ENCODE results near the gene ARHGEF17.

The ARHGEF17 gene

GRCh38 chr11:73315293-73316020 is 7.4 kb downstream of the ARHGEF17 start:
- Histone ChIP-seq H3K36me3 (ENCODE audit: insufficient read depth, insufficient read length, low read length) (peaks cover 66% of the 10 kb centered on the region), H3K4me1 (ENCODE audit: insufficient read depth, insufficient read length) (peaks cover 34% of the 10 kb centered on the region), H3K27me3 (ENCODE audit: insufficient read depth, insufficient read length) (peaks cover 5% of the 10 kb centered on the region), H3K9ac (ENCODE audit: insufficient read length, low read depth) (peak overlapping the region; percentile 21), H3K9me3 (ENCODE audit: insufficient read depth, low read length) (no peaks in the 10 kb centered on the region), H3K4me3 (ENCODE audit: insufficient read length, low read depth) (no peak overlapping the region)
- no peak for TF ChIP-seq ZNF274 (IDR thresholded peaks at IDR 0.05; ENCODE audit: low read depth, low read length)
- no peak for TF ChIP-seq YY1 (IDR thresholded peaks at IDR 0.05; ENCODE audit: insufficient read depth, insufficient read length)
- no peak for TF ChIP-seq SUZ12 (IDR thresholded peaks at IDR 0.05; ENCODE audit: extremely low read depth, insufficient read depth, insufficient read length)
- DNase-seq (ENCODE audit: low read depth, low spot score) = no peak

GRCh38 chr11:73316422-73316821 is 8.3 kb downstream of the ARHGEF17 start:
- no peak overlapping the region for H3K9ac ChIP-seq (ENCODE audit: insufficient read length, low read depth)
- H3K4me1 ChIP-seq (ENCODE audit: insufficient read depth, insufficient read length) = peaks cover 35% of the 10 kb centered on the region

GRCh38 chr11:73317373-73317772 is 9.3 kb downstream of the ARHGEF17 start:
- TF ChIP-seq SUZ12 (IDR thresholded peaks at IDR 0.05; ENCODE audit: extremely low read depth, insufficient read depth, insufficient read length) (no peak), YY1 (IDR thresholded peaks at IDR 0.05; ENCODE audit: insufficient read depth, insufficient read length) (no peak), ZNF274 (IDR thresholded peaks at IDR 0.05; ENCODE audit: low read depth, low read length) (no peak)
- Histone ChIP-seq H3K27me3 (ENCODE audit: insufficient read depth, insufficient read length) (no peaks in the 10 kb centered on the region), H3K9me3 (ENCODE audit: insufficient read depth, low read length) (no peaks in the 10 kb centered on the region), H3K4me3 (ENCODE audit: insufficient read length, low read depth) (no peak overlapping the region), H3K4me1 (ENCODE audit: insufficient read depth, insufficient read length) (peaks cover 37% of the 10 kb centered on the region), H3K36me3 (ENCODE audit: insufficient read depth, insufficient read length, low read length) (peaks cover 47% of the 10 kb centered on the region), H3K9ac (ENCODE audit: insufficient read length, low read depth) (no peak overlapping the region)
- DNase-seq (ENCODE audit: low read depth, low spot score) = no peak

More at GRCh38 chr11:73316422-73316821, 8.3 kb downstream of the ARHGEF17 start:
- Histone ChIP-seq H3K36me3 (ENCODE audit: insufficient read depth, insufficient read length, low read length) (peaks cover 57% of the 10 kb centered on the region), H3K9me3 (ENCODE audit: insufficient read depth, low read length) (no peaks in the 10 kb centered on the region), H3K4me3 (ENCODE audit: insufficient read length, low read depth) (no peak overlapping the region), H3K27me3 (ENCODE audit: insufficient read depth, insufficient read length) (no peaks in the 10 kb centered on the region)
- TF ChIP-seq YY1 (IDR thresholded peaks at IDR 0.05; ENCODE audit: insufficient read depth, insufficient read length) = no peak
- TF ChIP-seq SUZ12 (IDR thresholded peaks at IDR 0.05; ENCODE audit: extremely low read depth, insufficient read depth, insufficient read length) = no peak
- no peak for DNase-seq (ENCODE audit: low read depth, low spot score)

GRCh38 chr11:73317803-73318202 is 9.7 kb downstream of the ARHGEF17 start:
- no peaks in the 10 kb centered on the region for H3K27me3 ChIP-seq (ENCODE audit: insufficient read depth, insufficient read length)
- H3K9me3 ChIP-seq (ENCODE audit: insufficient read depth, low read length) = no peaks in the 10 kb centered on the region
- H3K4me1 ChIP-seq (ENCODE audit: insufficient read depth, insufficient read length) = peaks cover 41% of the 10 kb centered on the region
- H3K4me3 ChIP-seq (ENCODE audit: insufficient read length, low read depth) = no peak overlapping the region
- peaks cover 44% of the 10 kb centered on the region for H3K36me3 ChIP-seq (ENCODE audit: insufficient read depth, insufficient read length, low read length)
- no peak for TF ChIP-seq YY1 (IDR thresholded peaks at IDR 0.05; ENCODE audit: insufficient read depth, insufficient read length)
- no peak for TF ChIP-seq ZNF274 (IDR thresholded peaks at IDR 0.05; ENCODE audit: low read depth, low read length)
- TF ChIP-seq SUZ12 (IDR thresholded peaks at IDR 0.05; ENCODE audit: extremely low read depth, insufficient read depth, insufficient read length) = no peak
- no peak overlapping the region for H3K9ac ChIP-seq (ENCODE audit: insufficient read length, low read depth)
- DNase-seq (ENCODE audit: low read depth, low spot score) = no peak

DNA sequence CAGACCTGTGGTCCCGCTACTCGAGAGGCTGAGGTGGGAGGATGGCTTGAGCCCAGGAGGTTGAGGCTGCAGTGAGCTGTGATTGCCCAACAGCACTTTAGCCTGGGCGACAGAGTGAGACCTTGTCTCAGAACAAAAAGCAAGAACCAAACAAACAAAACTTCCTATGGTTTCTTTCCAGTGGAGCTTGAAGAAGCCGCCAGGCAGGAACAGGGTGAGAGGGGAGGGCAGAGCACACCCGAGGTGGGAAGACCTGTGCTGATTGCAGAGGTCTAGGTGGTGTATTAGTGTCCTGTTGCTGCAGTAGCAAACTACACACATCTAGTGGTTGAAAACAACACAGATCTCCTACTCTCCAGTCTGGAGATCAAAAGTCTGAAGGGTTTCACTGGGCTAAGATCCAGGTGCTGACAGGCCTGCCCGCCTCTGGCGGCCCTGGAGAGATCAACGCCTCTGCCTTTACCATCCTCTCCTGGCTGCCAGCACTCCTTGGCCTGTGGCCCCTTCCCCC is 10.5 kb downstream of the ARHGEF17 start:
- no peak for DNase-seq (ENCODE audit: low read depth, low spot score)
- Histone ChIP-seq H3K4me3 (ENCODE audit: insufficient read length, low read depth) (no peak overlapping the region), H3K36me3 (ENCODE audit: insufficient read depth, insufficient read length, low read length) (peaks cover 41% of the 10 kb centered on the region), H3K27me3 (ENCODE audit: insufficient read depth, insufficient read length) (no peaks in the 10 kb centered on the region), H3K9me3 (ENCODE audit: insufficient read depth, low read length) (no peaks in the 10 kb centered on the region), H3K9ac (ENCODE audit: insufficient read length, low read depth) (no peak overlapping the region), H3K4me1 (ENCODE audit: insufficient read depth, insufficient read length) (peaks cover 45% of the 10 kb centered on the region)
- no peak for TF ChIP-seq SUZ12 (IDR thresholded peaks at IDR 0.05; ENCODE audit: extremely low read depth, insufficient read depth, insufficient read length)
- TF ChIP-seq YY1 (IDR thresholded peaks at IDR 0.05; ENCODE audit: insufficient read depth, insufficient read length) = no peak

GRCh38 chr11:73320763-73321603 is 12.9 kb downstream of the ARHGEF17 start:
- no peak overlapping the region for H3K4me3 ChIP-seq (ENCODE audit: insufficient read length, low read depth)
- peaks cover 40% of the 10 kb centered on the region for H3K36me3 ChIP-seq (ENCODE audit: insufficient read depth, insufficient read length, low read length)

More at GRCh38 chr11:73320763-73321603, 12.9 kb downstream of the ARHGEF17 start:
- TF ChIP-seq YY1 (IDR thresholded peaks at IDR 0.05; ENCODE audit: insufficient read depth, insufficient read length) = no peak
- TF ChIP-seq ZNF274 (IDR thresholded peaks at IDR 0.05; ENCODE audit: low read depth, low read length) = no peak
- no peak for TF ChIP-seq SUZ12 (IDR thresholded peaks at IDR 0.05; ENCODE audit: extremely low read depth, insufficient read depth, insufficient read length)
- Histone ChIP-seq H3K9ac (ENCODE audit: insufficient read length, low read depth) (no peak overlapping the region), H3K27me3 (ENCODE audit: insufficient read depth, insufficient read length) (no peaks in the 10 kb centered on the region), H3K4me1 (ENCODE audit: insufficient read depth, insufficient read length) (peaks cover 38% of the 10 kb centered on the region), H3K9me3 (ENCODE audit: insufficient read depth, low read length) (no peaks in the 10 kb centered on the region)
- DNase-seq (ENCODE audit: low read depth, low spot score) = no peak
